ENCODE measurements around the gene OSBPL5.

Gene OSBPL5

DNA sequence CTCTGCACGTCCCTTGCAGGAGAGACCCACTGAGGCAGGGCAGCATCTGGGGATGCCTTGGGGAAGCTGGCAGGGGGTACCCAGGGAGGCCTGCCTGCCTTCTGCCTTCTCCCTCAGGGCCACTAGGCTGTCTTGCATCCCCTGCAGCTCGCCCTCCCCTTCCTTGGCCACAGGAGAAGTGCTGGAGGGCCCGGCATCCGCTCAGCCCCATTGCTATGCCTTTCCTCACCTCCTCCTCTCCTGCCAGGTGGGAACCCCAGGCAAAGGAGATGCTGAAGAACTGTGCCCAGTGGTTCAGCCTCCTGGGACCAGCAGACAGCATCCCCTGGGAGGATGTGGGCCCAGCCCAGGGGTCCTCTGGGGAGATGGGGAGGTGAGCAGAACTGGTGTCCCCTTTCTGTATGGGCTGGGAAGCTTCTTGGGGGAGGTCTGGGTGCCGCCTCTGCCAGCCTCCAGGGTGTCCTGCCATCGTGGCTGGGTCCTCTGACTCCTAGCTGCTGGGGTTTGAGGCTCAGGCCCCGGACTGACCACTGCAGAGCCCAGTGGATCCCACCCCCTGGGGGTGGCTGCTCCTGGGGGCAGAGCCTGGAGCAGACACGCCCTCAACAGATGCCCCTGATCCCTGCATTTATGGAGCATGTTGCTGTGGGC, 32.9 kb upstream of the OSBPL5 start:
- no peak for DNase-seq

GRCh38 chr11:3197044-3197695, 32.1 kb upstream of the OSBPL5 start:
- DNase-seq: no peak

GRCh38 chr11:3196161-3197043, 31.3 kb upstream of the OSBPL5 start:
- DNase-seq: no peak

DNA sequence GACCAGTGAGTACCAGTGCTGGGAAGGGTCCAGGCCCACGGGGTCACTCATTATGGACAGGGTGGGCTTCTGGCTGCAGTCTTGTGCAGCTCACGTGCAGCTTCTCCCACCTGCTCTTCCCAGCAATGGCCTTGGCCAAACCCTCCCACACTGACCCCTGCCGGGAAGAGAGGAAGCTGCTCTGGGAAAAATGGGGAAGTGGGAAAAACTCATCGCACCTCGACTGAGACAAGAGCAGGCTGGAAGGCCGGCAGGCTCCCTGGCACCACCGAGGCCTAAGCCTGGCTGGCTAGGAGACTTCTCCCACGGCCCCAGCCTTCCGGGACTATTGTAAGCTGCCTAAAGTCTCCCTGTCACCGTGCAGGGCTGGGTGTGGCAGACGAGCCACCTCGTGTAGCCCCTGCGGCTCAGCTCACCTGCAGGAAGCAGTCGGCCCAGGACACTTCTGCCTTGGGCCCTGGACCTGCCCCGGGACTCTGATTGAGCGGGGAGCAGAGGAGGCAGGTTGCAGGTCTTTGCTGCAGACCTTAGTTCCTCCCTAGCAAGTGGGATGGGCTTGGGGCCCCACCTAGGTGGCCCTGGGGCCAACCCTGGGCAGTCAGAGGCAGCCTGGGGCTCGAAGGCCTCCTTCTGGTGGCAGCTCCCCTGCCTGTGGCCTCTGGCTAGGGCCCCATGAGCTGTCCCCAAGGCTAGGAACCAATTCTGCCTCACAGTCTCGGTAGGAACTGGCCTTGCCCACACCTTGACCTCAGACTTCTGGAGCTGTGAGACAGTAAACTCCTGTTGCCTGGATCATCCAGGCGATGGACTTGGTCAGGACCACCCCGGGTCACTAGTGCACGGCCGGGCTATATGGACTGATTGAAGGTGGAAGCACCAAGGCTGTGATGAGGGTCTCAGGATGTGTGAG, 30.4 kb upstream of the OSBPL5 start:
- no peak for DNase-seq

- DNase-seq: no peak
Measured at GRCh38 chr11:3194016-3194816, 29.1 kb upstream of the OSBPL5 start.

- no peak for DNase-seq
Measured at GRCh38 chr11:3193373-3194015, 28.4 kb upstream of the OSBPL5 start.

DNA sequence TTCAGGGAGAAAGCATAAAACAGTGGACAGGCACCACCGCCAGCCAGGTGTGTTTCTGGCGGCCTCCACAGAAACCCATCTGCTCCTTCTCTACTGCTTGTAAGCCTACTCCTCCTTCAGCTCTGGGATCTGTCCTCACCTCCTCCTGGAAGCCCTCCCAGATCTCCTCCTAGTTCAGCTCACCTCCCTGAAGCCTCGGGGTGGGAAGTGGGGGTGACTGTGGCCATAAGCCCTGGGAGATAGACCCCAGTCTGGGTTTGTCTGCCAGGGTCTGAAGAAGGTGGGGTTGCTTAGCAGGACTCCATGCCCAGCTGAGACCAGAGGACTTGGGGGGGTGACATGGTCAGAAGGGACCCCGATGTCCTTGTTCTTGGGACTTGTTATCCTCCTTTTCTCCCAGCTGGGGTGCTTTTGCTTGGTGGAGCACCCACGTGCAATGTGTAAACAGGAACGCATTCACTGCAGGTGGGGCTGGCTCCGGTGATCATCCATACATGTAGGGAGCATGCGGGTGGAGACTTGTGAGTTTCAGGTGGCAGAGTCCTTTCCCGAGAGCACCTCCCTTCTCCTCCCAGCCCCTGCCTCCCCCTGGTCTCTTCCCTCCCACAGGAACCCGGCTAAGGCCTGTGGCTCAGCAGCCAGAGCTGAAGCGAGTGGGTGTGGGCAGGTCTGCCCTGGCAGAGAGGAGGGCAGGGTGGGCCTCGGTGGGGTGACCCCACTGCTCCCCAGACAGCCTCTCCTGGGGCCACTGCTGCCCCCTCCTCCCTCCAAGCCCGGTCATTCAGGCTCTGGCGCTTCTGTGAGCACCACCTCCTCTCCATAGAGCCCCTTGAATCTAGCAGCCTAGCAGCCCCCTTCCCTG, 27.6 kb upstream of the OSBPL5 start:
- DNase-seq: no peak

GRCh38 chr11:3191586-3192324, 26.6 kb upstream of the OSBPL5 start:
- DNase-seq: no peak

- DNase-seq: no peak
Measured at GRCh38 chr11:3190600-3190999, 25.5 kb upstream of the OSBPL5 start.

GRCh38 chr11:3189886-3190583, 24.9 kb upstream of the OSBPL5 start:
- no peak for DNase-seq

GRCh38 chr11:3189196-3189843, 24.2 kb upstream of the OSBPL5 start:
- DNase-seq: no peak

GRCh38 chr11:3188496-3189195, 23.5 kb upstream of the OSBPL5 start:
- DNase-seq: no peak

DNA sequence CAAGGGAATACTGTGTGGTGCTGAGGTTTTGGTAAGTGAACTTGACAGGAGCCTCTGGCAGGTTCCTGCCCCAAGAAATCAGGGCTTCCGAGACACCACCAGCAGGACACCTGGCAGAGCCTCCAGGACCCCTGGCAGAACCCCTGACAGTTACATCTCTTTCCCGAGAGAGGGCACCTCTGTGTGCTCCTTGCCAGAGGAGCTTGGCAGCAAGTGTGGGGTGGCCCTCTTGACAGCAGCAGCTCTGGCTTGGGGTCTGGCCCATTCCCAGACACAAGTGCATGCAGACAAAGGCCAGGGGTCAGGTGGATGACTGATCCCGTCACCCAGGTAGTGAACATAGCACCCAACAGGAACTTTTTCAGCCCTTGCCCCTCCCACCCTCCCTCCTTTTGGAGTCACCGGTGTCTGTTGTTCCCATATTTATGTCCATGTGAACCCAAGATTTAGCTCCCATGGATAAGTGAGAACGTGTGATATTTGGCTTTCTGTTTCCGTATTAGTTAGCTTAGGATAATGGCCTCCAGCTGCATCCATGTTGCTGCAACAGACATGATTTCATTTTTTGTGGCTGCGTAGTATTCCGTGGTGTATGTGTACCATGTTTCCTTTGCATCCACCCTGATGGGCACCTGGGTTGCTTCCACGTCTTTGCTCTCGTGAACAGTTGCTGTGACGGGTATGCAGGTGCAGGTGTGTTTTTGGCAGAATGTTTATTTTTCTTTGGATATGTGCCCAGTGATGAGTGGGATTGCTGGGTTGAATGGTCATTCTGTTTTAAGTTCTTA, 21.2 kb upstream of the OSBPL5 start:
- DNase-seq: no peak

- DNase-seq: no peak
Measured at GRCh38 chr11:3184732-3185347, 19.7 kb upstream of the OSBPL5 start.

- DNase-seq: no peak
Measured at GRCh38 chr11:3183523-3183922, 18.4 kb upstream of the OSBPL5 start.

- DNase-seq: no peak
Measured at GRCh38 chr11:3182462-3182852, 17.3 kb upstream of the OSBPL5 start.
